ENCODE data around the gene TBX18. TPM values are rescaled to one million over a fixed set of nuclear protein-coding genes. Genes with fewer than 3 reads are reported as not detected.

Gene TBX18
- total RNA-seq, 5 donors from 2014 or later (not counting 1 experiment from before 2014, with no cell fraction given), result not detected

GRCh38 chr6:84785671-84786070 lies 21.3 kb upstream of the TBX18 start:
- peaks cover 0 to 8% (median 0%) of the 10 kb centered on the region in 3 donors for H3K9me3 Mint-ChIP-seq
- no peak for DNase-seq
- H3K36me3 Mint-ChIP-seq, result no peaks in the 10 kb centered on the region
- H3K4me3 Mint-ChIP-seq, result no peak overlapping the region
- no peak overlapping the region for H3K4me3 ChIP-seq (ENCODE audit: control insufficient read depth in 1 of 2, extremely low read depth in 1 of 2, low read length in 1 of 2)
- ChIA-PET POLR2A (no interaction called here), CTCF (no interaction called here)
- no peak overlapping the region for H3K27ac Mint-ChIP-seq
- H3K9me3 ChIP-seq, result no peaks in the 10 kb centered on the region
- H3K36me3 ChIP-seq (ENCODE audit: control insufficient read depth in 2 of 2, extremely low read depth in 1 of 2, insufficient read depth in 1 of 2, low read length in 1 of 2), result no peaks in the 10 kb centered on the region
- no peaks in the 10 kb centered on the region for H3K4me1 ChIP-seq (ENCODE audit: control insufficient read depth in 1 of 2, extremely low read depth in 1 of 2, insufficient read depth in 2 of 2, low read length in 2 of 2)
- peaks cover 0 to 4% of the 10 kb centered on the region in 2 experiments for H3K27me3 ChIP-seq (replicated peaks in 1 of 2; ENCODE audit: control insufficient read depth in 2 of 2, extremely low read depth in 1 of 2, insufficient read depth in 2 of 2, low read length in 1 of 2)
- H3K4me1 Mint-ChIP-seq, result no peaks in the 10 kb centered on the region
- no peak overlapping the region for H3K27ac ChIP-seq (ENCODE audit: low read length)
- H3K27me3 Mint-ChIP-seq, result no peaks in the 10 kb centered on the region
- no peak for ATAC-seq (replicated peaks in 1 of 4)
- no CpG with 5 or more reads among the region's 1 CpG for WGBS (ENCODE audit: insufficient coverage)

- Histone ChIP-seq H3K27me3 (replicated peaks in 1 of 2; ENCODE audit: control insufficient read depth in 2 of 2, extremely low read depth in 1 of 2, insufficient read depth in 2 of 2, low read length in 1 of 2) (peaks cover 4 to 11% of the 10 kb centered on the region in 2 experiments), H3K4me3 (ENCODE audit: control insufficient read depth in 1 of 2, extremely low read depth in 1 of 2, low read length in 1 of 2) (no peak overlapping the region), H3K36me3 (ENCODE audit: control insufficient read depth in 2 of 2, extremely low read depth in 1 of 2, insufficient read depth in 1 of 2, low read length in 1 of 2) (no peaks in the 10 kb centered on the region), H3K9me3 (no peaks in the 10 kb centered on the region), H3K27ac (ENCODE audit: low read length) (no peak overlapping the region), H3K4me1 (ENCODE audit: control insufficient read depth in 1 of 2, extremely low read depth in 1 of 2, insufficient read depth in 2 of 2, low read length in 2 of 2) (no peaks in the 10 kb centered on the region)
- ChIA-PET CTCF (no interaction called here), POLR2A (no interaction called here)
- Mint-ChIP-seq H3K36me3 (no peaks in the 10 kb centered on the region), H3K4me3 (no peak overlapping the region), H3K27ac (no peak overlapping the region), H3K4me1 (peaks cover 0 to 4% (median 0%) of the 10 kb centered on the region in 3 donors), H3K9me3 (peaks cover 0 to 4% (median 0%) of the 10 kb centered on the region in 3 donors), H3K27me3 (peaks cover 31 to 34% of the 10 kb centered on the region in 2 donors)
- WGBS (ENCODE audit: insufficient coverage), result no CpG with 5 or more reads among the region's 2 CpGs
- ATAC-seq (replicated peaks in 1 of 4), result no peak
- DNase-seq, result no peak
Measured at GRCh38 chr6:84779917-84780316, 15.5 kb upstream of the TBX18 start.

DNA sequence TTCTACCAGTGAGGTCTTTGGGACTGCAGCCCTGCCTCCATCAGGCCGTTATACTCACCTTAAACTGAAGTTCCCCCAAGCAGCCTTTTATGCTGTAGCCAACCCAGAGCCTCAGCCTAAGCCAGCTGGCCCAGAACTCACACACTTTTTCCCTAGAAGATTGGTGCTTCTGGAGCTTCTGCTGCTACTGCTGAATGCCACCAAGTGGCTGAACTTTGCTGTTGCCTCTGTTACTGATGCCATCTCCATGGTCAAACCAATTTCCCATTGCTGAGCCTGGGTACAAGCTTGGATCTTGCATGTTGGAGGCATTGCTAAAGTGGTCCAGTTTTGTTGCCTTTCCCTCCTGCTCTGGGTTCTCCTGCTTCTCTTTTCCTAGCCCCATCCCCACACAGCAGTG lies 15.0 kb upstream of the TBX18 start:
- ATAC-seq (replicated peaks in 1 of 4), result no peak
- H3K27me3 Mint-ChIP-seq, result peaks cover 33 to 35% of the 10 kb centered on the region in 2 donors
- H3K36me3 Mint-ChIP-seq, result no peaks in the 10 kb centered on the region
- DNase-seq, result no peak
- Histone ChIP-seq H3K36me3 (ENCODE audit: control insufficient read depth in 2 of 2, extremely low read depth in 1 of 2, insufficient read depth in 1 of 2, low read length in 1 of 2) (no peaks in the 10 kb centered on the region), H3K9me3 (no peaks in the 10 kb centered on the region), H3K4me1 (ENCODE audit: control insufficient read depth in 1 of 2, extremely low read depth in 1 of 2, insufficient read depth in 2 of 2, low read length in 2 of 2) (no peaks in the 10 kb centered on the region), H3K27me3 (replicated peaks in 1 of 2; ENCODE audit: control insufficient read depth in 2 of 2, extremely low read depth in 1 of 2, insufficient read depth in 2 of 2, low read length in 1 of 2) (peaks cover 9 to 11% of the 10 kb centered on the region in 2 experiments), H3K4me3 (ENCODE audit: control insufficient read depth in 1 of 2, extremely low read depth in 1 of 2, low read length in 1 of 2) (no peak overlapping the region), H3K27ac (ENCODE audit: low read length) (no peak overlapping the region)
- WGBS (ENCODE audit: insufficient coverage), result 40% methylated on average over 1 of the region's 1 CpG
- peaks cover 0 to 4% (median 0%) of the 10 kb centered on the region in 3 donors for H3K4me1 Mint-ChIP-seq
- peaks cover 0 to 4% (median 0%) of the 10 kb centered on the region in 3 donors for H3K9me3 Mint-ChIP-seq
- ChIA-PET CTCF (no interaction called here), POLR2A (no interaction called here)
- no peak overlapping the region for H3K27ac Mint-ChIP-seq
- H3K4me3 Mint-ChIP-seq, result no peak overlapping the region

DNA sequence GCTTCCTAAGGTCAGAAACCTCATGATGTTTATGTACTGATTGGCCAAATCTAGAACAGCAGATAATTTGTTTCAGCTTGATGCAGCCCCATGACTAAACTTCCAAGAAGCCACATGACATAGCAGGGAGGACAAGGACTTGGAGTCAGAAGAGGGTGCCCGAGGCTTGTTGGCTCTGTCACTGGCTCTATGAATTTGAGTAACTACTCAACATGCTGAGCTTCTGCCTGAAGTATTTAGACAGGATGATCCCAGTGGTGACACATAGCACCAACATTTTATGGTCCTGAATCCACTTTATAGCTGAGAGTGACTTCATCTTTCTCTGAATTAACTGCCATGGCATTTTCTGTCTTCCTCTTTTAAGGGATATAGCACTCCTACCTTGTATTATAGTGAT lies 13.5 kb upstream of the TBX18 start:
- peaks cover 11 to 24% of the 10 kb centered on the region in 2 experiments for H3K27me3 ChIP-seq (replicated peaks in 1 of 2; ENCODE audit: control insufficient read depth in 2 of 2, extremely low read depth in 1 of 2, insufficient read depth in 2 of 2, low read length in 1 of 2)
- no peak overlapping the region for H3K4me3 Mint-ChIP-seq
- no peaks in the 10 kb centered on the region for H3K9me3 ChIP-seq
- CTCF ChIA-PET, result no interaction called here
- no peak overlapping the region for H3K27ac ChIP-seq (ENCODE audit: low read length)
- H3K36me3 Mint-ChIP-seq, result no peaks in the 10 kb centered on the region
- ATAC-seq (replicated peaks in 1 of 4) (no peak), DNase-seq (no peak)
- H3K9me3 Mint-ChIP-seq, result peaks cover 0 to 4% (median 0%) of the 10 kb centered on the region in 3 donors
- H3K4me3 ChIP-seq (ENCODE audit: control insufficient read depth in 1 of 2, extremely low read depth in 1 of 2, low read length in 1 of 2), result no peak overlapping the region
- peaks cover 40 to 44% of the 10 kb centered on the region in 2 donors for H3K27me3 Mint-ChIP-seq
- no peaks in the 10 kb centered on the region for H3K4me1 ChIP-seq (ENCODE audit: control insufficient read depth in 1 of 2, extremely low read depth in 1 of 2, insufficient read depth in 2 of 2, low read length in 2 of 2)
- H3K36me3 ChIP-seq (ENCODE audit: control insufficient read depth in 2 of 2, extremely low read depth in 1 of 2, insufficient read depth in 1 of 2, low read length in 1 of 2), result no peaks in the 10 kb centered on the region
- WGBS (ENCODE audit: insufficient coverage), result 100% methylated on average over 1 of the region's 1 CpG
- H3K4me1 Mint-ChIP-seq, result peaks cover 0 to 5% (median 2%) of the 10 kb centered on the region in 3 donors
- no peak overlapping the region for H3K27ac Mint-ChIP-seq
- POLR2A ChIA-PET, result no interaction called here

DNA sequence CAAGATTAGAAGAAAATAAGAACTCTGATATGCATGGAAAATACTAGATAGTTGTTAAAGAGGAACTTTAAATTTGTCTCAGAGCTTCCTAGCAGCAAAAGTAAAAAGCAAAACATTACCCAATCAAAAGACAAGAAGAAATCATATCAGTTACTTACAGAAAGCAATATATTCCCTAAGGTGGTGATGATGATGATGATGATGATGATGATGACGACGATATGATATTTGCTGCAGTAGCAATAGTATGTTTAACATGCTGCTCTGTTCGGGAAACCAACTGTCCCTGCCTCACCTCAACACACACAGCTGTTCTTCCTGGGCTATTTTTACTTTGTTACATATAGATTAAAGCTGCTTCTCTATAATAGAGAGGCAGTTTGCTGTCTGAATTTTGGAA lies 12.0 kb upstream of the TBX18 start:
- ChIA-PET CTCF (no interaction called here), POLR2A (no interaction called here)
- H3K4me1 ChIP-seq (ENCODE audit: control insufficient read depth in 1 of 2, extremely low read depth in 1 of 2, insufficient read depth in 2 of 2, low read length in 2 of 2), result no peaks in the 10 kb centered on the region
- H3K27ac ChIP-seq (ENCODE audit: low read length), result no peak overlapping the region
- ATAC-seq (replicated peaks in 1 of 4) (no peak), DNase-seq (no peak)
- no peak overlapping the region for H3K4me3 ChIP-seq (ENCODE audit: control insufficient read depth in 1 of 2, extremely low read depth in 1 of 2, low read length in 1 of 2)
- no peaks in the 10 kb centered on the region for H3K9me3 ChIP-seq
- H3K36me3 ChIP-seq (ENCODE audit: control insufficient read depth in 2 of 2, extremely low read depth in 1 of 2, insufficient read depth in 1 of 2, low read length in 1 of 2), result no peaks in the 10 kb centered on the region
- no CpG with 5 or more reads among the region's 3 CpGs for WGBS (ENCODE audit: insufficient coverage)
- peaks cover 16 to 29% of the 10 kb centered on the region in 2 experiments for H3K27me3 ChIP-seq (replicated peaks in 1 of 2; ENCODE audit: control insufficient read depth in 2 of 2, extremely low read depth in 1 of 2, insufficient read depth in 2 of 2, low read length in 1 of 2)
- H3K9me3 Mint-ChIP-seq, result peaks cover 0 to 4% (median 2%) of the 10 kb centered on the region in 3 donors
- no peak overlapping the region for H3K27ac Mint-ChIP-seq
- H3K4me3 Mint-ChIP-seq, result no peak overlapping the region
- H3K27me3 Mint-ChIP-seq, result peaks cover 52 to 57% of the 10 kb centered on the region in 2 donors
- H3K36me3 Mint-ChIP-seq, result no peaks in the 10 kb centered on the region
- H3K4me1 Mint-ChIP-seq, result peaks cover 0 to 5% (median 2%) of the 10 kb centered on the region in 3 donors

- Mint-ChIP-seq H3K27me3 (peaks cover 56 to 62% of the 10 kb centered on the region in 2 donors), H3K27ac (no peak overlapping the region), H3K9me3 (peaks cover 0 to 4% (median 2%) of the 10 kb centered on the region in 3 donors), H3K36me3 (no peaks in the 10 kb centered on the region), H3K4me3 (no peak overlapping the region), H3K4me1 (peaks cover 0 to 5% (median 2%) of the 10 kb centered on the region in 3 donors)
- DNase-seq (no peak), ATAC-seq (replicated peaks in 1 of 4) (no peak)
- no peaks in the 10 kb centered on the region for H3K36me3 ChIP-seq (ENCODE audit: control insufficient read depth in 2 of 2, extremely low read depth in 1 of 2, insufficient read depth in 1 of 2, low read length in 1 of 2)
- no peak overlapping the region for H3K27ac ChIP-seq (ENCODE audit: low read length)
- peaks cover 18 to 29% of the 10 kb centered on the region in 2 experiments for H3K27me3 ChIP-seq (replicated peaks in 1 of 2; ENCODE audit: control insufficient read depth in 2 of 2, extremely low read depth in 1 of 2, insufficient read depth in 2 of 2, low read length in 1 of 2)
- H3K4me3 ChIP-seq (ENCODE audit: control insufficient read depth in 1 of 2, extremely low read depth in 1 of 2, low read length in 1 of 2), result no peak overlapping the region
- H3K9me3 ChIP-seq, result no peaks in the 10 kb centered on the region
- ChIA-PET CTCF (interaction anchor here in 1 of 2 donors (0.6 kb wide), 1 partner anchor 1780 kb away, joined by 3 read pairs; no protein-coding TSS in a partner anchor), POLR2A (no interaction called here)
- WGBS (ENCODE audit: insufficient coverage), result no CpG with 5 or more reads among the region's 3 CpGs
- no peaks in the 10 kb centered on the region for H3K4me1 ChIP-seq (ENCODE audit: control insufficient read depth in 1 of 2, extremely low read depth in 1 of 2, insufficient read depth in 2 of 2, low read length in 2 of 2)
Measured at GRCh38 chr6:84775751-84776150, 11.4 kb upstream of the TBX18 start.

- Histone ChIP-seq H3K4me3 (ENCODE audit: control insufficient read depth in 1 of 2, extremely low read depth in 1 of 2, low read length in 1 of 2) (no peak overlapping the region), H3K27me3 (replicated peaks in 1 of 2; ENCODE audit: control insufficient read depth in 2 of 2, extremely low read depth in 1 of 2, insufficient read depth in 2 of 2, low read length in 1 of 2) (peaks cover 15 to 29% of the 10 kb centered on the region in 2 experiments), H3K4me1 (ENCODE audit: control insufficient read depth in 1 of 2, extremely low read depth in 1 of 2, insufficient read depth in 2 of 2, low read length in 2 of 2) (no peaks in the 10 kb centered on the region), H3K36me3 (ENCODE audit: control insufficient read depth in 2 of 2, extremely low read depth in 1 of 2, insufficient read depth in 1 of 2, low read length in 1 of 2) (no peaks in the 10 kb centered on the region), H3K9me3 (no peaks in the 10 kb centered on the region), H3K27ac (ENCODE audit: low read length) (no peak overlapping the region)
- ATAC-seq (replicated peaks in 1 of 4), result no peak
- 10% methylated on average over 4 of the region's 14 CpGs for WGBS (ENCODE audit: insufficient coverage)
- Mint-ChIP-seq H3K36me3 (no peaks in the 10 kb centered on the region), H3K4me1 (peaks cover 0 to 5% (median 2%) of the 10 kb centered on the region in 3 donors), H3K27me3 (peaks cover 56 to 62% of the 10 kb centered on the region in 2 donors), H3K9me3 (peaks cover 0 to 4% (median 2%) of the 10 kb centered on the region in 3 donors), H3K27ac (no peak overlapping the region), H3K4me3 (no peak overlapping the region)
- no peak for DNase-seq
- POLR2A ChIA-PET, result no interaction called here
- CTCF ChIA-PET, result no interaction called here
Measured at GRCh38 chr6:84774985-84775284, 10.5 kb upstream of the TBX18 start.
